SK-N-SH treated with all-trans-retinoic acid at 6 μM for 48 hours (cell line): ENCODE measurements around the gene FGF5.
"Not testable (repeated sequence)": the region's sequence is repeated elsewhere in the genome, so short reads cannot be mapped to it uniquely, and the experiment has no call there.

Experiments
- ATAC-seq: fragments of 200-7000 bp; cut with Tn5 transposase; 3 replicates; pipeline ENCODE4 v1.9.1; 2020; ENCODE audit warnings: mild to moderate bottlenecking, moderate library complexity
- ARNTL ChIP-seq: fragments of 450-650 bp; formaldehyde crosslinking; IDR thresholded peaks from 2 replicates; pipeline ENCODE4 v1.5.0; 2020; ENCODE audit warnings: low read depth, mild to moderate bottlenecking, moderate library complexity, borderline replicate concordance
- BACH2 ChIP-seq: fragments of 250-450 bp; sonication (Bioruptor Pico); IDR thresholded peaks from 2 replicates; pipeline ENCODE4 v1.9.0; 2021; ENCODE audit warnings: mild to moderate bottlenecking, borderline replicate concordance
- CREB5 ChIP-seq: fragments of 250-450 bp; sonication (Bioruptor Pico); IDR thresholded peaks from 2 replicates; pipeline ENCODE4 v1.5.1; 2020; ENCODE audit warnings: low read depth, mild to moderate bottlenecking, moderate library complexity
- CSDC2 ChIP-seq: fragments of 250-450 bp; sonication (Bioruptor Pico); IDR thresholded peaks from 2 replicates; pipeline ENCODE4 v1.5.0; 2020; ENCODE audit warnings: mild to moderate bottlenecking, moderate library complexity
- CSRNP3 ChIP-seq: fragments of 250-450 bp; sonication (Bioruptor Pico); IDR thresholded peaks from 2 replicates; pipeline ENCODE4 v1.5.1; 2021; ENCODE audit warnings: mild to moderate bottlenecking, moderate library complexity
- ESRRG ChIP-seq: fragments of 250-450 bp; sonication (Bioruptor Pico); IDR thresholded peaks from 2 replicates; pipeline ENCODE4 v1.6.1; 2021; ENCODE audit warnings: mild to moderate bottlenecking
- GLIS3 ChIP-seq: fragments of 250-450 bp; sonication (Bioruptor Pico); IDR thresholded peaks from 2 replicates; pipeline ENCODE4 v1.5.0; 2020; ENCODE audit warnings: mild to moderate bottlenecking, moderate library complexity
- ISL1 ChIP-seq: fragments of 250-450 bp; sonication (Bioruptor Pico); IDR thresholded peaks from 2 replicates; pipeline ENCODE4 v2.1.2; 2022; ENCODE audit warnings: mild to moderate bottlenecking, moderate library complexity
- OSR1 ChIP-seq: fragments of 250-450 bp; sonication (Bioruptor Pico); IDR thresholded peaks from 2 replicates; pipeline ENCODE4 v1.8.0; 2022; ENCODE audit warnings: moderate library complexity, mild to moderate bottlenecking, inconsistent platforms
- PPARA ChIP-seq: fragments of 250-450 bp; sonication (Bioruptor Pico); IDR thresholded peaks from 2 replicates; pipeline ENCODE4 v1.5.0; 2020; ENCODE audit warnings: mild to moderate bottlenecking, borderline replicate concordance
- RARB ChIP-seq: fragments of 250-450 bp; sonication (Bioruptor Pico); IDR thresholded peaks from 2 replicates; pipeline ENCODE4 v1.8.0; 2021; ENCODE audit warnings: mild to moderate bottlenecking, moderate library complexity
- SNAI2 ChIP-seq: fragments of 250-450 bp; sonication (Bioruptor Pico); IDR thresholded peaks from 2 replicates; pipeline ENCODE4 v1.5.0; 2020; ENCODE audit warnings: mild to moderate bottlenecking, moderate library complexity
- TCF4 ChIP-seq: fragments of 250-450 bp; sonication (Bioruptor Pico); IDR thresholded peaks from 2 replicates; pipeline ENCODE4 v1.8.0; 2021; ENCODE audit warnings: mild to moderate bottlenecking, moderate library complexity, borderline replicate concordance
- TOX ChIP-seq: fragments of 250-450 bp; sonication (Bioruptor Pico); IDR thresholded peaks from 2 replicates; pipeline ENCODE4 v1.8.0; 2021; ENCODE audit warnings: mild to moderate bottlenecking, moderate library complexity, borderline replicate concordance
- TSHZ2 ChIP-seq: fragments of 250-450 bp; sonication (Bioruptor Pico); IDR thresholded peaks from 2 replicates; pipeline ENCODE4 v1.5.0; 2020; ENCODE audit warnings: mild to moderate bottlenecking, moderate library complexity
- ZC3H10 ChIP-seq: fragments of 250-450 bp; sonication (Bioruptor Pico); IDR thresholded peaks from 2 replicates; pipeline ENCODE4 v1.5.1; 2021; ENCODE audit warnings: mild to moderate bottlenecking, moderate library complexity
- ZFP3 ChIP-seq: fragments of 250-450 bp; sonication (Bioruptor Pico); IDR thresholded peaks from 2 replicates; pipeline ENCODE4 v1.5.0; 2020; ENCODE audit warnings: mild to moderate bottlenecking, moderate library complexity
- ZFP30 ChIP-seq: fragments of 450-650 bp; formaldehyde crosslinking; IDR thresholded peaks from 2 replicates; pipeline ENCODE4 v1.5.0; 2022; ENCODE audit warnings: mild to moderate bottlenecking, moderate library complexity
- ZNF565 ChIP-seq: fragments of 450-650 bp; formaldehyde crosslinking; conservative IDR thresholded peaks from 2 replicates; pipeline ENCODE4 v1.5.0; 2020; ENCODE audit warnings: low read depth, mild to moderate bottlenecking, moderate library complexity
- ZNF70 ChIP-seq: fragments of 450-650 bp; formaldehyde crosslinking; IDR thresholded peaks from 2 replicates; pipeline ENCODE4 v1.5.0; 2020; ENCODE audit warnings: mild to moderate bottlenecking, moderate library complexity
- ZNF8 ChIP-seq: fragments of 450-650 bp; formaldehyde crosslinking; IDR thresholded peaks from 2 replicates; pipeline ENCODE4 v1.5.0; 2020; ENCODE audit warnings: mild to moderate bottlenecking, moderate library complexity
- TF ChIP-seq, protein P1 (sequence below): fragments of 250-450 bp; sonication (Bioruptor Pico); IDR thresholded peaks from 2 replicates; pipeline ENCODE4 v1.8.0; 2021; ENCODE audit warnings: low read depth, mild to moderate bottlenecking, moderate library complexity, borderline replicate concordance

Gene FGF5

GRCh38 chr4:80243274-80244018 is 23.0 kb upstream of the FGF5 start:
- ATAC-seq: no peak
- TF ChIP-seq RARB (CRISPR knock-in tag) (no peak), ZFP3 (CRISPR knock-in tag) (no peak), ISL1 (CRISPR knock-in tag) (no peak), TCF4 (no peak), OSR1 (CRISPR knock-in tag) (no peak)
- TF ChIP-seq, protein P1, sequence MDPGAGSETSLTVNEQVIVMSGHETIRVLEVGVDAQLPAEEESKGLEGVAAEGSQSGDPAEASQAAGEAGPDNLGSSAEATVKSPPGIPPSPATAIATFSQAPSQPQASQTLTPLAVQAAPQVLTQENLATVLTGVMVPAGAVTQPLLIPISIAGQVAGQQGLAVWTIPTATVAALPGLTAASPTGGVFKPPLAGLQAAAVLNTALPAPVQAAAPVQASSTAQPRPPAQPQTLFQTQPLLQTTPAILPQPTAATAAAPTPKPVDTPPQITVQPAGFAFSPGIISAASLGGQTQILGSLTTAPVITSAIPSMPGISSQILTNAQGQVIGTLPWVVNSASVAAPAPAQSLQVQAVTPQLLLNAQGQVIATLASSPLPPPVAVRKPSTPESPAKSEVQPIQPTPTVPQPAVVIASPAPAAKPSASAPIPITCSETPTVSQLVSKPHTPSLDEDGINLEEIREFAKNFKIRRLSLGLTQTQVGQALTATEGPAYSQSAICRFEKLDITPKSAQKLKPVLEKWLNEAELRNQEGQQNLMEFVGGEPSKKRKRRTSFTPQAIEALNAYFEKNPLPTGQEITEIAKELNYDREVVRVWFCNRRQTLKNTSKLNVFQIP (CRISPR knock-in tag): no peak

DNA sequence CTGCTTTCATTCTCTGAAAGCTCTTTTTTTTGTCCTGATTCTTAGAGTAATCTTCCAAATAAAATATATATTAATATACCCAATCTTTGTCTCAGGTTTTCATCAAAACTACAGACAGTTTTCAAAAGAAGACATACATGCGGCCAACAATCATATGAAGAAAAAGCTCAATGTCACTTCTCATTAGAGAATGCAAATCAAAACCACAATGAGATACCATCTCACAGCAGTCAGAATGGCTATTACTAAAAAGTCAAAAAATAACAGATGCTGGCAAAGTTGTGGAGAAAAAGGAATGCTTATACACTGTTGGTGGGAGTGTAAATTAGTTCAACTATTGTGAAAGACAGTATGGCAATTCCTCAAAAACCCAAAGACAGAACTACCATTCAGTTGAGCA is 19.0 kb upstream of the FGF5 start:
- TF ChIP-seq TOX (0 out of 2 replicates have a peak, but pooled peaks have one; percentile 33), ISL1 (CRISPR knock-in tag) (peak; percentile 25; the same call in 1 of the 2 replicates)
- not testable (repeated sequence) for ATAC-seq

- TF ChIP-seq ISL1 (CRISPR knock-in tag) (peak; percentile 79; the same call in 1 of the 2 replicates), ZC3H10 (CRISPR knock-in tag) (no peak; the same call in 1 of the 2 replicates), CREB5 (CRISPR knock-in tag) (no peak), TSHZ2 (CRISPR knock-in tag) (no peak), BACH2 (no peak), ARNTL (CRISPR knock-in tag) (no peak), RARB (CRISPR knock-in tag) (0 out of 2 replicates have a peak, but pooled peaks have one; percentile 9), PPARA (no peak), GLIS3 (no peak), CSDC2 (CRISPR knock-in tag) (no peak), CSRNP3 (CRISPR knock-in tag) (no peak), ZFP30 (CRISPR knock-in tag) (no peak), ZNF565 (CRISPR knock-in tag) (no peak), ESRRG (CRISPR knock-in tag) (no peak), ZNF8 (CRISPR knock-in tag) (no peak), SNAI2 (no peak)
- ATAC-seq: peak; percentile 72
Measured at GRCh38 chr4:80249144-80249543, 17.3 kb upstream of the FGF5 start.

DNA sequence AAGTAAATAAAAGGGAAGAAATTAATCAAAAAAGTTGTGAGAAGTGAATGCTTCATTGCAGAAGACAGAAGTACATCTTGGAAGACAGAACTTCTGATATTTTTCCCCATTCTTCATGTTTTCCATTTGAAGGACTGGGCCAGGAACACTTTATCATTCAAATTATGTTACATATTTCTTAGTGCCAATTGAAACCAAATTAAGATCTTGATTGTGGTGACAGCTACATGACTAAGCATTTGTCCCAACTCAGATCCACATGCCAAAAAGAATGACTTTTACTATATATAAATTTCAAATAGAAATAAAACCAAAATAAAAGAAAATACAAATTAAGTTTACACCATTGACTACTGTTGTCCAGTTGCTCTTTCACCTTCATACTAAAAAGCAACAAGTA is 14.0 kb upstream of the FGF5 start:
- ATAC-seq: no peak
- TF ChIP-seq ZFP3 (CRISPR knock-in tag) (no peak), TSHZ2 (CRISPR knock-in tag) (no peak), ZNF70 (CRISPR knock-in tag) (no peak), OSR1 (CRISPR knock-in tag) (no peak), CSRNP3 (CRISPR knock-in tag) (no peak), ZNF565 (CRISPR knock-in tag) (no peak), TOX (no peak), TCF4 (no peak), ZNF8 (CRISPR knock-in tag) (no peak), SNAI2 (no peak), ISL1 (CRISPR knock-in tag) (no peak)
